Midbrain (tissue), 1 donor: ENCODE data around the gene INTS11.

Experiments
- DNase-seq: peaks from one replicate; lab custom pipeline; 2025; lab: John Stamatoyannopoulos, UW

The INTS11 gene

GRCh38 chr1:1312450-1313314, 11.8 kb downstream of the INTS11 start:
- DNase-seq: no peak

GRCh38 chr1:1311107-1312104, 13.1 kb downstream of the INTS11 start:
- DNase-seq: no peak

GRCh38 chr1:1310476-1311053, 13.9 kb downstream of the INTS11 start:
- no peak for DNase-seq

GRCh38 chr1:1310109-1310385, 14.4 kb downstream of the INTS11 start:
- DNase-seq: no peak

GRCh38 chr1:1309251-1310108, 15.0 kb downstream of the INTS11 start:
- DNase-seq: no peak

GRCh38 chr1:1308756-1309250, 15.7 kb downstream of the INTS11 start:
- DNase-seq: no peak

- DNase-seq: peak; percentile 91
These were observed 16.3 kb downstream of the INTS11 start, which contains the start of the genes ACAP3 and PUSL1 for GRCh38 chr1:1307923-1308755. Gene ACAP3, minus strand, starts transcription at chr1:1307930. Its CDS starts 115 bp downstream, at chr1:1307815. Gene PUSL1, plus strand, starts transcription at chr1:1308597. Its CDS starts 47 bp downstream, at chr1:1308644.

GRCh38 chr1:1307261-1307922, 17.1 kb downstream of the INTS11 start:
- no peak for DNase-seq

- DNase-seq: no peak
These were observed 17.7 kb downstream of the INTS11 start for GRCh38 chr1:1306661-1307260.

GRCh38 chr1:1306070-1306660, 18.3 kb downstream of the INTS11 start:
- DNase-seq: no peak

GRCh38 chr1:1305300-1306069, 19.0 kb downstream of the INTS11 start:
- no peak for DNase-seq

- DNase-seq: peak; percentile 91
These were observed 19.8 kb downstream of the INTS11 start for GRCh38 chr1:1304331-1305299.

GRCh38 chr1:1303736-1304135, 20.7 kb downstream of the INTS11 start:
- DNase-seq: no peak

- no peak for DNase-seq
These were observed 21.4 kb downstream of the INTS11 start for GRCh38 chr1:1302951-1303509.

- no peak for DNase-seq
These were observed 22.4 kb downstream of the INTS11 start for GRCh38 chr1:1302006-1302430.

GRCh38 chr1:1300352-1300739, 24.1 kb downstream of the INTS11 start:
- no peak for DNase-seq
